Vagina (tissue), 2 donors: ENCODE data around the gene GAL3ST1.

Experiments used
- POLR2A ChIP-seq, 2 donors: fragments of 450-650 bp; IDR thresholded peaks; one replicate each; pipeline ENCODE4 v1.6.1; 2017; ENCODE audit warnings: antibody characterized with exemption in 2 of 2, mild to moderate bottlenecking in 2 of 2, moderate library complexity in 2 of 2
- POLR2AphosphoS5 ChIP-seq, 2 donors: sonication (generic); formaldehyde crosslinking; IDR thresholded peaks; one replicate each; pipeline ENCODE4 v1.9.0; 2017; ENCODE audit warnings: antibody characterized with exemption in 2 of 2, mild to moderate bottlenecking in 2 of 2, low read depth in 1 of 2; ENCODE audit not compliant: insufficient read depth in 1 of 2
- TF ChIP-seq, protein P1 (sequence below), 3 experiments: fragments of 450-650 bp in 2 of 3; fragments of 200-600 bp in 1 of 3; sonication (generic) in 1 of 3; IDR thresholded peaks; one replicate each; pipeline ENCODE4 v1.5.1; 2017 to 2019; ENCODE audit warnings: antibody characterized with exemption in 3 of 3, mild to moderate bottlenecking in 2 of 3, moderate library complexity in 2 of 3

DNA sequence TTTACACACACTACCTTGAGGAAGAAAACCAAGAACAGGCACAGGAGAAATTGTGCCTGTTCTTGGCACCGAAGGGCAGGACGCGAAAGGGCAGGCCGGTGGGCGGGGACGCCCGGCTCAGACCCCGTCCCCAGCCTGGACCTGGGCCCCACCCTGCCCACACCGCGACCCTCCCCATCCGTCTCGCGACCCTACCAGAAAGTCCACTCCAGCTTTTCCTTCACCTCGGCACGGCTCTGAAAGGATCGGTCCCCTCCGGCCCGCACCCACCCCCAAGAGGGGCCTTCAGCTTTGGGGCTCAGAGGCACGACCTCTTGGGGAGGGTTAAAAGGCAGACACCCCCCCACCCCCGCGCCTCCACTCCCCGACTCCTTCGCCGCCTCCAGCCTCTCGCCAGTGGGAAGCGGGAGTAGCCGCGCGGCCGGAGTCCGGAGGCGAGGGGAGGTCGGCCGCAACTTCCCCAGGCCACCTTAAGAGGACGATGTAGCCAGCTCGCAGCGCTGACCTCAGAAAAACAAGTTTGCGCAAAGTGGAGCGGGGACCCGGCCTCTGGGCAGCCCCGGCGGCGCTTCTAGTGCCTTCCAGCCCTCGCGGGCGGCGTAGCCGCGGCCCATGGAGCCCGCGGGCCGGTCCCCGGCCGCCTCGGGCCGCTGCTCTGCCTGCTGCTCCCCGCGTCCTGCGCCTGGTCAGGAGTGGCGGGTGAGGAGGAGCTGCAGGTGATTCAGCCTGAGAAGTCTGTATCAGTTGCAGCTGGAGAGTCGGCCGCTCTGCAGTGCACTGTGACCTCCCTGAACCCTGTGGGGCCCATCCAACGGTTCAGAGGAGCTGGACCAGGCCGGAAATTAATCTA, 32.3 kb downstream of the GAL3ST1 start:
- TF ChIP-seq POLR2A (IDR thresholded peaks at IDR 0.05) (no peak), POLR2AphosphoS5 (IDR thresholded peaks at IDR 0.05; ENCODE audit: insufficient read depth in 1 of 2, low read depth in 1 of 2) (no peak)
- TF ChIP-seq, protein P1, sequence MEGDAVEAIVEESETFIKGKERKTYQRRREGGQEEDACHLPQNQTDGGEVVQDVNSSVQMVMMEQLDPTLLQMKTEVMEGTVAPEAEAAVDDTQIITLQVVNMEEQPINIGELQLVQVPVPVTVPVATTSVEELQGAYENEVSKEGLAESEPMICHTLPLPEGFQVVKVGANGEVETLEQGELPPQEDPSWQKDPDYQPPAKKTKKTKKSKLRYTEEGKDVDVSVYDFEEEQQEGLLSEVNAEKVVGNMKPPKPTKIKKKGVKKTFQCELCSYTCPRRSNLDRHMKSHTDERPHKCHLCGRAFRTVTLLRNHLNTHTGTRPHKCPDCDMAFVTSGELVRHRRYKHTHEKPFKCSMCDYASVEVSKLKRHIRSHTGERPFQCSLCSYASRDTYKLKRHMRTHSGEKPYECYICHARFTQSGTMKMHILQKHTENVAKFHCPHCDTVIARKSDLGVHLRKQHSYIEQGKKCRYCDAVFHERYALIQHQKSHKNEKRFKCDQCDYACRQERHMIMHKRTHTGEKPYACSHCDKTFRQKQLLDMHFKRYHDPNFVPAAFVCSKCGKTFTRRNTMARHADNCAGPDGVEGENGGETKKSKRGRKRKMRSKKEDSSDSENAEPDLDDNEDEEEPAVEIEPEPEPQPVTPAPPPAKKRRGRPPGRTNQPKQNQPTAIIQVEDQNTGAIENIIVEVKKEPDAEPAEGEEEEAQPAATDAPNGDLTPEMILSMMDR (IDR thresholded peaks at IDR 0.05): no peak
